SU-DHL-6 (cell line): ENCODE results near the gene SESTD1.

Experiments
- H2AFZ ChIP-seq: fragments of 200-600 bp; sonication (generic); 2 replicates; pipeline ENCODE4 v1.6.1; 2014; ENCODE audit warnings: low read depth, mild to moderate bottlenecking, moderate library complexity, mixed read lengths, antibody characterized with exemption, low read length; ENCODE audit not compliant: severe bottlenecking
- H3F3A ChIP-seq: fragments of 200-600 bp; shearing (Covaris generic); 2 replicates; pipeline ENCODE4 v1.6.0; 2016; ENCODE audit warnings: antibody characterized with exemption, mild to moderate bottlenecking; ENCODE audit not compliant: insufficient read depth
- H3K27ac ChIP-seq: fragments of 200-600 bp; sonication (generic); 2 replicates; pipeline ENCODE4 v1.5.1; 2016; ENCODE audit warnings: low read depth, mild to moderate bottlenecking, low read length, moderate library complexity, mixed read lengths
- H3K27me3 ChIP-seq: fragments of 200-600 bp; sonication (generic), shearing (Covaris generic); 2 replicates; pipeline ENCODE4 v1.6.0; 2014; ENCODE audit warnings: mild to moderate bottlenecking, low read length
- H3K36me3 ChIP-seq: fragments of 200-600 bp; sonication (generic); 2 replicates; pipeline ENCODE4 v1.6.1; 2014; ENCODE audit warnings: mild to moderate bottlenecking, low read length, mixed read lengths
- H3K4me2 ChIP-seq: fragments of 300-600, 200-600 bp; shearing (Covaris generic), sonication (generic); 2 replicates; pipeline ENCODE4 v1.6.0; 2014; ENCODE audit warnings: low read length, low read depth, mild to moderate bottlenecking; ENCODE audit not compliant: poor library complexity, severe bottlenecking
- H3K4me3 ChIP-seq: fragments of 200-600 bp; sonication (generic); 2 replicates; pipeline ENCODE4 v1.5.1; 2014; ENCODE audit warnings: antibody characterized with exemption, low read length, mild to moderate bottlenecking, mixed read lengths; ENCODE audit not compliant: insufficient read depth, poor library complexity, severe bottlenecking
- H3K79me2 ChIP-seq: fragments of 200-600 bp; sonication (generic); 2 replicates; pipeline ENCODE4 v1.6.1; 2014; ENCODE audit warnings: mild to moderate bottlenecking, low read length, moderate library complexity; ENCODE audit not compliant: insufficient read depth
- H3K9ac ChIP-seq: fragments of 200-600 bp; sonication (generic); 2 replicates; pipeline ENCODE4 v1.7.0; 2014; ENCODE audit warnings: mild to moderate bottlenecking, low read length
- H3K9me2 ChIP-seq: fragments of 200-600 bp; sonication (generic); replicated peaks from 2 replicates; pipeline ENCODE4 v1.6.1; 2014; ENCODE audit warnings: low read length; ENCODE audit not compliant: insufficient read depth
- H3K9me3 ChIP-seq: fragments of 200-600 bp; sonication (generic); 2 replicates; pipeline ENCODE4 v1.6.1; 2014; ENCODE audit warnings: low read length, mixed read lengths; ENCODE audit not compliant: insufficient read depth
- H4K20me1 ChIP-seq: fragments of 200-600 bp; sonication (generic); 2 replicates; pipeline ENCODE4 v1.6.1; 2014; ENCODE audit warnings: low read depth, mild to moderate bottlenecking, antibody characterized with exemption, low read length, moderate library complexity, mixed read lengths
- CTCF ChIP-seq: fragments of 200-600 bp; sonication (generic); IDR thresholded peaks from one replicate; pipeline ENCODE4 v1.5.1; 2017; ENCODE audit warnings: antibody characterized with exemption, mild to moderate bottlenecking, low read length, moderate library complexity; ENCODE audit not compliant: insufficient read depth, poor library complexity, severe bottlenecking
- EZH2phosphoT487 ChIP-seq: fragments of 200-600 bp; sonication (generic), shearing (Covaris generic); conservative IDR thresholded peaks from 2 replicates; pipeline ENCODE4 v1.6.1; 2018; ENCODE audit warnings: mild to moderate bottlenecking, antibody characterized with exemption, low read length, moderate library complexity, mixed read lengths

SESTD1 gene

DNA sequence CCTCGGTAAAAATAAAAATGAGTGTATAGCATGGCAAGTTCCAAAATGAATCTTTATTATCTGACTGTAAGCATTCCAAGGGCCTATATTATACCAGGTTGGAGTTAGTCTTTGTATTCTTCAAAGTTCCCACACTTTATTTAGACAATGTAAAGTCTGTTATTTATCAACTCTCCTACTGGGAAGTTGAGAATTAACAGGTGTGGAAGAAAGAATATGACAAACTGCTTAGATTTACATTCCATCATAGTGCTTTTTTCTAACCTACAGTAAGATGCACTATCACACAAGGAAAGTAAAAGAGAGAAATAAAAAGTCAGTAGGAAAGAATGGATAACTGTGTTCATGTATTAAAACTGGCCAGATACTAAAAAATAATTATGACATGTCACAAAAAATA is 93.3 kb downstream of the SESTD1 start:
- H3K4me2 ChIP-seq, result no peak overlapping the region
- H3K9ac ChIP-seq, result no peak overlapping the region
- no peaks in the 10 kb centered on the region for H3F3A ChIP-seq
- no peaks in the 10 kb centered on the region for H3K36me3 ChIP-seq
- H3K9me3 ChIP-seq, result no peaks in the 10 kb centered on the region
- no peaks in the 10 kb centered on the region for H3K9me2 ChIP-seq
- H3K4me3 ChIP-seq, result no peak overlapping the region
- no peak overlapping the region for H2AFZ ChIP-seq
- no peak overlapping the region for H3K27ac ChIP-seq
- no peaks in the 10 kb centered on the region for H3K27me3 ChIP-seq
- no peaks in the 10 kb centered on the region for H3K79me2 ChIP-seq
- H4K20me1 ChIP-seq, result no peaks in the 10 kb centered on the region
- TF ChIP-seq EZH2phosphoT487 (no peak), CTCF (no peak)

DNA sequence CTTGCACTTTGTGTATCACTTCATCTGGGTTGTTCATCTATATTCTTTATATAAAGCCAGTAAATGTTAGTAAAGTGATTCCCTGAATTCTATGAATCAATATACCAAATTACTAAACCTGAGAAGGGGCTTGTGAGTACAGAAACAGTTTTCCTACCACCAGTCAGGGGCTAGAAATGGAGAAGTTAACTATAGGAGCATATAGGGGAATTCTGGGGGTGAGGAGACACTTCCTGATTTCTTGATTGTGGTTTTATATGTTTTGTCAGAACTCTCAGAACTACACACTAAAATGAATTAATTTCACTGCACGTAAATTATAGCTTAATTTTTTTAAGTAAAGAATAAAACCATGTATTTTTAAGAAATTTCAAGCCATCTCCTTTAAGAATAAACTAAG is 93.7 kb downstream of the SESTD1 start:
- no peaks in the 10 kb centered on the region for H3K27me3 ChIP-seq
- H2AFZ ChIP-seq, result no peak overlapping the region

GRCh38 chr2:179165356-179166000 is 99.2 kb downstream of the SESTD1 start:
- Histone ChIP-seq H2AFZ (no peak overlapping the region), H3K36me3 (no peaks in the 10 kb centered on the region), H3K27ac (no peak overlapping the region), H3K9me3 (no peaks in the 10 kb centered on the region), H3K4me3 (no peak overlapping the region), H3F3A (no peaks in the 10 kb centered on the region), H3K4me2 (no peak overlapping the region), H3K9me2 (no peaks in the 10 kb centered on the region), H4K20me1 (no peaks in the 10 kb centered on the region), H3K27me3 (no peaks in the 10 kb centered on the region), H3K9ac (no peak overlapping the region), H3K79me2 (no peaks in the 10 kb centered on the region)
- TF ChIP-seq CTCF, result no peak
- no peak for TF ChIP-seq EZH2phosphoT487

More for the DNA sequence above, 93.7 kb downstream of the SESTD1 start:
- H3K4me3 ChIP-seq, result no peak overlapping the region
- H3K9me3 ChIP-seq, result no peaks in the 10 kb centered on the region
- no peak overlapping the region for H3K4me2 ChIP-seq
- H3K36me3 ChIP-seq, result no peaks in the 10 kb centered on the region
- H3K9ac ChIP-seq, result no peak overlapping the region
- H3K27ac ChIP-seq, result no peak overlapping the region
- TF ChIP-seq CTCF (no peak), EZH2phosphoT487 (no peak)
- no peaks in the 10 kb centered on the region for H3K9me2 ChIP-seq
- H3K79me2 ChIP-seq, result no peaks in the 10 kb centered on the region
- H4K20me1 ChIP-seq, result no peaks in the 10 kb centered on the region
- no peaks in the 10 kb centered on the region for H3F3A ChIP-seq
